ENCODE results near the gene SCYGR7.
A peak's percentile ranks its signal among the peaks of the same experiment; 100 is the strongest.

The SCYGR7 gene

DNA sequence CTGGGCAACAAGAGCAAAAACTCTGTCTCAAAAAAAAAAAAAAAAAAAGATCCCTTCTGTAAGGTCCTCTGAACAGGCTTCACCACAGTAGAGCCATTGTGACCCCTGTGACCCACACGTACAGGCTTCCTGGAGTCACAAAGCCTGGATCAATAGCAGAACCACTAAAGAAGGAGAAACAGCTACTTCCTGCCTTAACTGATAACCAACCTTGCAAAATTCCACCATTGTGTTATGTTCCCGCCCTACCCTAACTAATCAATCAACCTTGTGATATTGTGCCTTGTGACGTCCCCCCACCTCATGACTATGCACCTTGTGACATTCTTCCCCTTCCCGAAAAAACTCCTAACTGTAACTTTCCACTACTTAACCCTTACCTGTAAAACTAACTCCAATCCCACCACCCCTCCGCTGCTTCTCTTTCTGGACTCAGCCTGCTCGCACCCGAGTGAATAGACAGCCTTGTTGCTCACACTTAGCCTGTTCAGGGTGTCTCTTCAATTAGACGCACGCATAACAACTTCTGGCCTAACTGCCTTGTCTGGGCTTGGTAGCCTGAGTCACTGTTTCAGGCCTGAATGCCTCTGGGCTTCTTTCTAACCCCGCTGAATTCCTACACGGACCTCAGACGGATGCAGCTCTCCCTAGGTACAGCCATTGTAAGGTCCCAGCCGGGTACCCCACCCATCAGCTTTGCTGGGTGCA is 31.4 kb downstream of the SCYGR7 start:
- DNase-seq = no peak

DNA sequence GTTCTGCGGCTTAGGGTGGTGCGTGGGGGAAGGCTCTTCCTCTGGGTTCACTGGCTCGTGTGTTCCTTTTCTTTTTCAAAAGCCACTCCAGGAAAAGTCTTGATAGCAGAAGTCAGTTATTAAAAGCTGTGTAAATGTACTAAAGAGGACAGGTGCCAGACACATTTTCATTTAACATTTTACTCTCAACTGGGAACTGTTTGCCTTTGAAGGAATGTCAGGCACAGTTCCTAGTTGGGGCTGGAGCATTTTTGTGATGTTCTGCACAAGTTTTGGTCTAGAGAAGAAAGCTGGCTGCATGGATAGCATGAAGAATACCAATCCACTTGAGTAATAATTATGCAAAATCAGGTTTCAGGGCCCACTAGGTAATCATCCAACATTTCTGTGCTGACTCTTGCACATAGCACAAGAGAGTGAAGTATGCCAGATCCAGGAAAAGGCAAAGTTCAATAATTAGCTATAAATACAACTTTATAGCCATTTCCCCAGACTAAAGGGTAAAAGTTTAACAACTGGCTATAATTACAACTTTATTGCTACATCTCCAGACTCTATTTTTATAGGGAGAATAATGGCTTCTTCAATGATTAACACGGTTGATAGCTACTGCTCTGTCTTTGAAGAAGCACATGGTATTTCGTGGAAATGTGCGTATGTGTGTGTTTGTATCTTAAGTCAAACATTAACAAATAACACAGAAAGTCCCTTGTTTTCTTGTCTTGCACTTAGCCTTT is 33.8 kb downstream of the SCYGR7 start:
- DNase-seq = no peak

DNA sequence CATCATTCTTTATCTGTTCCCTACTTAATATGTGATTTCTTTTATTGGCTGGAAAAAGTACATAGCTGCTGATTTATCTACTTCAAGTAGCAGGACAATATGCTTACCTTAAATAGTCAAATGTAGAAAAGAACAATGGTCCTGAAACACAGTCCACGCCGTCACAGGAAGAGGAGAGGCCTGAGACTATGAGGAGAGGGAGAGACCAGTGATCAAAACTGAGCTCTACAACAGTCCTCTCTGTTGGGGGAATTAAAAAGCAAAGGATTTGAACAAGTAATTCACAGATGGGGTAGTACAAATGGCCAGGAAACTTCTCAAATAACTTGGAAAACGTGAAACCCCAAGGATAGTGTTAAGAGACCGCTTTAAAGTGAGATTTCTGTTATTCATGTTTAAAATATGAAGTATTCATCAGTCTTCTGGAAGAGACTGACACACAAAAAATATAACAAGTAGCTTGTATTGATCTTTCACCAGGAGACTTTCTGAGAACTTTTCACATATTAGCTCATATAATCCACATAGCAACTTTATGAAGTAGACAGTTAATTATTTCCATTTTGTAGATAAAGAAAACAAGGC is 37.7 kb downstream of the SCYGR7 start:
- DNase-seq = no peak

DNA sequence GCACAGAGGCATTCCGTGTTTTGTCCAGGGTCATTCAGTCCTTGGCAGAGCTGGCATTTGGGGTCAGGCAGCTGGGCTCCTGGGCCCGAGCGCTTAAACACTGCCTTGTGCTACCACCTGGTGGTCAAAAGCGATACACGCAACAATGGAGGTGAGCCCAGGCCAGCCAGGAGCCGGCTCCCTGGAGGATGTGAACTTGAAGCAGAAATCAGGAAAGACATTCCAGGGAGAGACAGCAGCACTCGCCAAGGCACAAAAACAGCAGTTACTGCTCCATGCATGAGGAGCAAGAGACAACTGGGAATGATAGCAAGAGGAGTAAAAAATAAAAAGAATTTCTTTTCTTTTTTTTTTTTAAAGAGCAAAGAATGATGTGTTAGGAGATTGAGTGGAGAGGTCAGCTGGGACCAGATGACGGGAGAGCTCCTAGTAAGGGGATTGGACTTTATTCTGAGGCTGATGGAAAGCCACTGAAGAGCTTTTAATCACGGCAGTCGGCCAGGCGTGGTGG is 38.3 kb downstream of the SCYGR7 start:
- peak; percentile 35 for DNase-seq

DNA sequence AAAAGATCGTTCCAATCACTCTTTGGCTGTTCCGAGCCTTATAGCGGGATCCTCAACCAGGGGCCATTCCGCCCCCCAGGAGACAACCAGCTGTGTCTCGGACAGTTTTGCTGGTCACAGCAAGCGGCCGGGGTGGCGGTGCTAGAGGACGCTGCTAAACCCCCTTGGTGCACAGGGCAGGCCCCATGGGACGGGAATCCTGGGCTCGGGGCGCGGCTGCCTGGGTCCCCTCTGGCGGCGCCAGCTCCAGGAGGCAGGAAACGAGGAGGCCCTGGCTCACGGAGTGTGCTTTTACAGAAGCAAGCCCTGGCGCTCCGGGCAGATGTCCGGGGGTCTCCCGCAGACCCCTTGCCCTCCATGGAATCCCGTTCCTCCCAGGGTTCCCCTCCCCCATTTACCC is 39.7 kb downstream of the SCYGR7 start:
- no peak for DNase-seq

DNA sequence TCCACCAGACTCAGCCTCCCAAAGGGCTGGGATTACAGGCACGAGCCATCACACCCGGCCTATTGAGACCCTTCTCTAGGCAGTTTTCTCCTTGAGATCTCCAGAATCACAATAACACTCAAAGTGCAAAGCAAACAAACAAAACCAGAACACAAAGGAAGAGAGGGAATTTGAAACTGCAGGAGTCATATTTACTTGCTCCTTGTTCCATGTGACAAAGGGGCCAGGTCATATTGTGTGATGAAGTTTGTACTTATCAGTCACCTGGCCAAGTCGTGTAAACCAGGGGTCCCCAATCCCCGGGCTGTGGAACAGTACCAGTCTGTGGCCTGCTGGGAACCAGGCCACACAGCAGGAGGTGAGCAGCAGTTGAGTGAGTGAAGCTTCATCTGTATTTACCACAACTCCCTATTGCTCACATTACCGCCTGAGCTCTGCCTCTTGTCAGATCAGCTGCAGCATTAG is 44.1 kb downstream of the SCYGR7 start:
- DNase-seq = no peak

DNA sequence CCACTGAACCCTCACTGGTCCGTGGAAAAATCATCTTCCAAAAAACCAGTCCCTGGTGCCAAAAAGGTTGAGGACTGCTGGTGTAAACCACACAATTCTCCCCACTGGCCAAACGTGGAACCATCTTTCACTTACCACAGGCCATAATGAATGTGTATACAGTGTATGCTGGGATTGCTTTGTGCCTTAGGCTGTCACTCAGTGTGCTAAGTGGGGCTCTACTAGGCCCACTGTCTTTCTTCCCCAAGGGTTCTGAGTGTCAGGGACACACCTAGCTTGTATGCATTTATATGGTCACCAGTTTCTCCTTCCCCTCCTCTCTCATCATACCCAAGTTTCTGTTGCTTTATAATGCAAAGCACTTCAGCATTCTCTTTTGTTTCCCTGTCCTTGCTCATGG is 44.8 kb downstream of the SCYGR7 start:
- DNase-seq = no peak

DNA sequence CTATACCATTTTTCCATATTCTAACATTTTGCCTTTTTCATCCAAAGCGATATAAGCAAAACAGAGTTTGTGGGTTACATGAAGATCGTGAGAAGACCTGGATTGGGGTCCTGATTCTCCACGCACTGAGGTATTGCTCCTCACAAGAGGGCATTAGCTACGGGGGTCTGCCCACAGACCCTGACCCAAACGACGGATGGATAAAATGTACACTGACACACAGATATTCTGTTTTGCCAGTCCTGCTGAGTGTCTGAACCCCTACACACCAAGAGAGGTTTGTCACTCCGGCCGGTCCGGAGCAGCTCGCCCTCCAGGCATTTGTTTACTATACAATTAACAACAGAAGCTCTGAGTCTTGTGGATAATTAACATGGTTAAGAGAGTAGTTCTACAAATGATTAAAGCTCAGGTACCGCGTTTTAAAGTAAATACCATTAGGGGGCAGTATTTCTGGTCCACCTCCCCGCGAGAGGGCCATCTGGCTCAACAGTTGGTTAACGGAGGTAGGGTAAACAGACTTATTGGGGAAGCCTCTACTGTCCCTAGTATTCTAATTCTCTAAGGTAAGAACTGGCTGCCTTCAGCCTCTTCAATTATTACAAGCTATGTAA is 46.0 kb downstream of the SCYGR7 start:
- DNase-seq = no peak

DNA sequence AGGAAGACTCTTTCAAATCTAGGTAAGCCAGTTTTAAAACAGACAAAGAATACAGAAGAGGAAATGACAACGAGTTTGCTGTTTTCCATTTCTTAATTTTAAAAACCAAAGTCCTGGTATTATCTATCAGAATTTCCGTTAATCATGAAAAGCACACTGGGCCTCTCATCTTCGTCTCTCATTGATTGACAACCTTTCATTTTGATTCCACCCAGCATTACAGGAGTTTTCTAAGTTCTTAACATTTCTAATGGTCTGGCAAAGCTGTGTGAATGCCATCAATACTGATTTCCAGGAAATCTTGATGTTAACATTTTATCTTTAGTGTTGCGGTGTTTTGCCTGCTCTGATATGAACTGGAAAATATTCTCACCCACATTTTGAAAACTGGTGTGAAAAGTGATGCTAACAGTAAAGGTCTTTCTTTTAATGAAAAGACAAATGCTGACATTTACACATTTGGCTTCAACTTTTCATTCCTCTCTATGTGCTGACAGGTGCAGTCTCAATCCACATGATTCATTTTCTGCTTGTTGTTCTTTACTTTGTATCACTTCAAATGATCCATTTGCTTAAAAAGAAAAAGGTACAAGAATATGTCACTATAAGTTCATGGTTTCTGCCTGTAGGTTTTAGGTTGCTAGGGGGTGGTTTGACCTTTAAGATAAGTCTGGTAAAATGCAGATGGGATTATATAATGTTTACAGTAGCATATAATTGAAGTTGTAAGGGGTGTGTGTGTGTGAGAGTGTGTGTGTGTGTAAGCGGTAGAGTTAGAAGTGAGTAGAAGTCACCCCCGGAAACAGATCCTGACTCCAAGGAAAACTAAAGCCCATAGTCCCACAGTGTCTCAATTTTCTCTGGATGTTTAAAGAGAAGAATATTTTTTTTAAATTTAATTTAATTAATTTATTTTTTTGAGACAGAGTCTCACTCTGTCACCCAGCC is 47.0 kb downstream of the SCYGR7 start:
- DNase-seq = no peak
